H1 (cell line): ENCODE results near the gene NUP133. TPM values are rescaled to one million over a fixed set of nuclear protein-coding genes. Genes with fewer than 3 reads are reported as not detected.
A peak's percentile ranks its signal among the peaks of the same experiment; 100 is the strongest.

Experiments used
- CTCF ChIA-PET: fragments of 300-600 bp; sonication (Branson Sonifier 250); formaldehyde crosslinking; loops from one replicate; lab custom pipeline; 2021; ENCODE audit not compliant: partially characterized antibody; lab: Charles Lee
- POLR2A ChIA-PET: fragments of 300-600 bp; sonication (Branson Sonifier 250); formaldehyde crosslinking; loops from one replicate; lab custom pipeline; 2021; ENCODE audit warnings: inconsistent platforms; ENCODE audit not compliant: partially characterized antibody; lab: Charles Lee
- DNase-seq, 2 experiments: peaks; one replicate each; pipeline versions ENCODE4 v3.0.0 to v3.0.0-alpha.2; 2010 to 2022; ENCODE audit warnings: low spot score in 2 of 2, low read depth in 1 of 2, mixed read lengths in 1 of 2
- FAIRE-seq: peaks from 2 replicates; lab custom pipeline; 2011; peaks lifted over from hg19 to GRCh38; lab: Jason Lieb, UNC
- H2AFZ ChIP-seq: 2 replicates; pipeline ENCODE4 v1.8.1; 2012; ENCODE audit warnings: low read length, inconsistent platforms
- H2AK5ac ChIP-seq: 2 replicates; pipeline ENCODE4 v1.6.1; 2013; ENCODE audit warnings: low read depth, low read length
- H2BK120ac ChIP-seq: replicated peaks from 2 replicates; pipeline ENCODE3; 2013; ENCODE audit warnings: low read depth, low read length, inconsistent platforms
- H2BK12ac ChIP-seq: 2 replicates; pipeline ENCODE4 v1.6.1; 2013; ENCODE audit warnings: low read depth, low read length
- H2BK15ac ChIP-seq: 2 replicates; pipeline ENCODE4 v1.6.1; 2013; ENCODE audit warnings: low read length
- H2BK20ac ChIP-seq: 2 replicates; pipeline ENCODE4 v1.6.1; 2013; ENCODE audit warnings: low read length
- H2BK5ac ChIP-seq: 2 replicates; pipeline ENCODE4 v1.6.1; 2013; ENCODE audit warnings: low read depth, low read length
- H3K14ac ChIP-seq: 2 replicates; pipeline ENCODE4 v1.6.1; 2013; ENCODE audit warnings: inconsistent platforms; ENCODE audit not compliant: insufficient read length
- H3K18ac ChIP-seq: 2 replicates; pipeline ENCODE4 v1.6.1; 2013; ENCODE audit warnings: low read length; ENCODE audit errors: extremely low read depth
- H3K23ac ChIP-seq: 2 replicates; pipeline ENCODE4 v1.6.1; 2013; ENCODE audit warnings: inconsistent platforms; ENCODE audit not compliant: insufficient read length
- H3K23me2 ChIP-seq: 2 replicates; pipeline ENCODE4 v1.6.1; 2013; ENCODE audit warnings: low read depth, low read length
- H3K27ac ChIP-seq: 2 replicates; pipeline ENCODE4 v1.6.1; 2011; ENCODE audit warnings: low read depth, low read length, inconsistent platforms
- H3K27me3 ChIP-seq, 4 experiments: replicated peaks in 1 of 4; 1 replicate in 1 of 4; 2 replicates in 3 of 4; pipeline versions ENCODE4 v1.6.1 to v1.8.1; 2011 to 2013; ENCODE audit warnings: low read length in 3 of 4, mild to moderate bottlenecking in 3 of 4, inconsistent platforms in 2 of 4, mixed read lengths in 2 of 4, moderate library complexity in 1 of 4; ENCODE audit not compliant: control insufficient read depth in 3 of 4, insufficient read depth in 3 of 4; ENCODE audit errors: extremely low read depth in 1 of 4
- H3K36me3 ChIP-seq, 4 experiments: 2 replicates each; pipeline versions ENCODE4 v1.6.1 to v1.8.1; 2011 to 2013; ENCODE audit warnings: mild to moderate bottlenecking in 4 of 4, low read length in 3 of 4, moderate library complexity in 2 of 4, control low read depth in 1 of 4, inconsistent platforms in 1 of 4; ENCODE audit not compliant: insufficient read depth in 4 of 4, control insufficient read depth in 2 of 4
- H3K4ac ChIP-seq: replicated peaks from 2 replicates; pipeline ENCODE3; 2013; ENCODE audit warnings: low read length, low read depth, mixed read lengths, inconsistent platforms; ENCODE audit not compliant: insufficient read length
- H3K4me1 ChIP-seq, 4 experiments: replicated peaks in 1 of 4; 1 replicate in 1 of 4; 2 replicates in 3 of 4; pipeline versions ENCODE4 v1.6.1 to v1.8.1; 2011 to 2013; ENCODE audit warnings: low read length in 3 of 4, inconsistent platforms in 2 of 4, mixed read lengths in 1 of 4; ENCODE audit not compliant: insufficient read depth in 4 of 4, control insufficient read depth in 3 of 4
- H3K4me2 ChIP-seq, 2 experiments: 2 replicates each; pipeline versions ENCODE4 v1.6.1 to v1.8.1; 2011 to 2013; ENCODE audit warnings: low read depth in 2 of 2, low read length in 2 of 2, control low read depth in 1 of 2, inconsistent platforms in 1 of 2, mild to moderate bottlenecking in 1 of 2; ENCODE audit not compliant: insufficient read depth in 1 of 2
- H3K4me3 ChIP-seq, 4 experiments: fragments of 200-600, 300-600 bp in 1 of 4; sonication (generic), shearing (Covaris generic), sonication (Bioruptor Twin) in 1 of 4; 2 replicates each; pipeline versions ENCODE4 v1.5.1 to v1.8.1; 2011 to 2016; ENCODE audit warnings: low read length in 4 of 4, low read depth in 3 of 4, control low read depth in 2 of 4, inconsistent platforms in 2 of 4, mild to moderate bottlenecking in 2 of 4, mixed read lengths in 1 of 4, moderate library complexity in 1 of 4; ENCODE audit not compliant: insufficient read depth in 2 of 4; ENCODE audit errors: extremely low read depth in 1 of 4
- H3K56ac ChIP-seq: replicated peaks from 2 replicates; pipeline ENCODE3; 2013; ENCODE audit warnings: low read depth, mild to moderate bottlenecking, mixed read lengths, low read length, inconsistent platforms; ENCODE audit not compliant: insufficient read length
- H3K79me1 ChIP-seq: 2 replicates; pipeline ENCODE4 v1.6.1; 2013; ENCODE audit warnings: low read depth, low read length, control low read depth
- H3K79me2 ChIP-seq, 2 experiments: 2 replicates each; pipeline versions ENCODE4 v1.6.1 to v1.8.1; 2012 to 2013; ENCODE audit warnings: low read length in 2 of 2, mild to moderate bottlenecking in 2 of 2, inconsistent platforms in 1 of 2; ENCODE audit not compliant: insufficient read depth in 2 of 2, control insufficient read depth in 1 of 2
- H3K9ac ChIP-seq, 4 experiments: replicated peaks in 1 of 4; 1 replicate in 1 of 4; 2 replicates in 3 of 4; pipeline versions ENCODE4 v1.6.1 to v1.8.1; 2011 to 2013; ENCODE audit warnings: low read depth in 3 of 4, low read length in 3 of 4, control low read depth in 2 of 4, mild to moderate bottlenecking in 2 of 4, moderate library complexity in 2 of 4, inconsistent platforms in 1 of 4; ENCODE audit errors: extremely low read depth in 1 of 4
- H3K9me3 ChIP-seq, 2 experiments: 2 replicates each; pipeline versions ENCODE4 v1.6.1 to v1.8.1; 2012 to 2013; ENCODE audit warnings: mild to moderate bottlenecking in 2 of 2, moderate library complexity in 2 of 2, control low read depth in 1 of 2, inconsistent platforms in 1 of 2, low read depth in 1 of 2, low read length in 1 of 2, mixed read lengths in 1 of 2; ENCODE audit not compliant: insufficient read depth in 2 of 2
- H4K20me1 ChIP-seq, 2 experiments: replicated peaks in 1 of 2; 2 replicates each; pipeline versions ENCODE3 to v1.8.1; 2011 to 2013; ENCODE audit warnings: inconsistent platforms in 2 of 2, low read length in 2 of 2, mild to moderate bottlenecking in 1 of 2; ENCODE audit not compliant: insufficient read depth in 2 of 2, control insufficient read depth in 1 of 2
- H4K5ac ChIP-seq: 2 replicates; pipeline ENCODE4 v1.6.1; 2013; ENCODE audit warnings: low read length, low read depth, mixed read lengths, inconsistent platforms; ENCODE audit not compliant: insufficient read length
- H4K8ac ChIP-seq: 2 replicates; pipeline ENCODE4 v1.8.0; 2013; ENCODE audit warnings: mild to moderate bottlenecking, moderate library complexity, low read length, inconsistent platforms; ENCODE audit not compliant: insufficient read depth; ENCODE audit errors: extremely low read depth
- H4K91ac ChIP-seq: replicated peaks from 2 replicates; pipeline ENCODE3; 2013; ENCODE audit warnings: low read length, mixed read lengths, inconsistent platforms; ENCODE audit not compliant: insufficient read length
- BCL11A ChIP-seq, 2 experiments: IDR thresholded peaks; one replicate each; pipeline ENCODE4 v1.6.1; 2011; ENCODE audit warnings: low read depth in 2 of 2, low read length in 2 of 2, mild to moderate bottlenecking in 2 of 2
- BRCA1 ChIP-seq: IDR thresholded peaks from 2 replicates; pipeline ENCODE4 v1.6.1; 2012; ENCODE audit warnings: low read depth, low read length, improper control_type of control experiment
- CTCF ChIP-seq, 3 experiments: IDR thresholded peaks; 1 replicate in 2 of 3; 2 replicates in 1 of 3; pipeline versions ENCODE4 v1.5.1 to v1.6.1; 2011; ENCODE audit warnings: low read length in 3 of 3, mild to moderate bottlenecking in 3 of 3, inconsistent platforms in 2 of 3, low read depth in 1 of 3, moderate library complexity in 1 of 3; ENCODE audit not compliant: insufficient read depth in 1 of 3; ENCODE audit errors: control extremely low read depth in 1 of 3
- EP300 ChIP-seq, 2 experiments: IDR thresholded peaks; 1 replicate in 1 of 2; 2 replicates in 1 of 2; pipeline ENCODE4 v1.6.1; 2011 to 2012; ENCODE audit warnings: low read depth in 2 of 2, low read length in 2 of 2, mild to moderate bottlenecking in 2 of 2, borderline replicate concordance in 1 of 2, inconsistent platforms in 1 of 2, moderate library complexity in 1 of 2
- KDM5A ChIP-seq: fragments of 200-600 bp; IDR thresholded peaks from 2 replicates; pipeline ENCODE4 v1.7.1; 2012; ENCODE audit warnings: mild to moderate bottlenecking, low read length, inconsistent platforms, mixed read lengths
- POLR2AphosphoS5 ChIP-seq: IDR thresholded peaks from 2 replicates; pipeline ENCODE4 v1.6.1; 2011; ENCODE audit warnings: low read depth, low read length
- RAD21 ChIP-seq, 2 experiments: IDR thresholded peaks in 1 of 2; conservative IDR thresholded peaks in 1 of 2; 2 replicates each; pipeline ENCODE4 v1.6.1; 2011; ENCODE audit warnings: low read depth in 2 of 2, low read length in 2 of 2, improper control_type of control experiment in 1 of 2, inconsistent platforms in 1 of 2, mild to moderate bottlenecking in 1 of 2, moderate library complexity in 1 of 2
- SIRT6 ChIP-seq: IDR thresholded peaks from one replicate; pipeline ENCODE4 v1.7.1; 2012; ENCODE audit warnings: low read length, inconsistent platforms
- WGBS, 2 experiments: shearing (Covaris generic) in 1 of 2; methylation state at CpG; one replicate each; pipeline versions ENCODE4 v1.1.6 to v1.1.7; 2013 to 2015; ENCODE audit warnings: low lambda C conversion rate in 2 of 2, mixed read lengths in 2 of 2, inconsistent platforms in 1 of 2, low coverage in 1 of 2, missing lambda C conversion rate in 1 of 2; ENCODE audit not compliant: insufficient replicate concordance in 2 of 2, insufficient coverage in 1 of 2, insufficient read length in 1 of 2; ENCODE audit errors: extremely low coverage in 1 of 2, missing lambda C conversion rate in 1 of 2; 5-methylcytosine and 5-hydroxymethylcytosine counted together
- polyA plus RNA-seq, 7 experiments: library from polyadenylated mRNA; depleted of rRNA in 3 of 7; stranded (reverse) in 5 of 7; unstranded in 2 of 7; fragments of >200 nt in 5 of 7; fragments of 200-250 nt in 2 of 7; gene quantifications; 1 replicate in 5 of 7; 2 replicates in 1 of 7; 4 replicates in 1 of 7; pipeline versions ENCODE4 v1.2.1 to v1.2.3, GENCODE V29; 2011 to 2013; ENCODE audit warnings: missing spikeins in 2 of 7, mixed read lengths in 2 of 7
- total RNA-seq: library from RNA; stranded (reverse); fragmentation: NEBNext Ultra II Directional; extraction: Animal tissue kit (Norgen Biotek cat#: 25700); gene quantifications from 2 replicates; pipeline ENCODE4 v1.2.1, GENCODE V29; 2021

Gene NUP133
- total and polyA plus RNA-seq, 2 of the 8 experiments (the other 6 are each of a cell fraction or from before 2014, with no cell fraction given): 20.6 to 72.1 TPM

GRCh38 chr1:229514578-229515275, 6.6 kb upstream of the NUP133 start:
- no peak overlapping the region for H4K5ac ChIP-seq
- H2AK5ac ChIP-seq: no peak overlapping the region
- no peak overlapping the region for H2BK5ac ChIP-seq
- H3K23ac ChIP-seq: no peak overlapping the region
- no peak overlapping the region for H2BK15ac ChIP-seq
- ChIA-PET POLR2A (interaction anchor here (0.6 kb wide), 1 partner anchor 774 kb away, joined by 3 read pairs; no protein-coding TSS in a partner anchor), CTCF (interaction anchor here (0.6 to 2.6 kb wide), 14 partner anchors 8 to 764 kb away, joined by 3 to 12 read pairs (median 4); no protein-coding TSS in a partner anchor)
- WGBS, 2 experiments: 48% methylated on average over 8 of the region's 8 CpGs; no CpG with 5 or more reads in 1 of the 2 experiments
- H4K91ac ChIP-seq: no peak overlapping the region
- FAIRE-seq (peak; percentile 81), DNase-seq (peak in 1 of 2 experiments; percentile 57)
- no peak overlapping the region for H3K56ac ChIP-seq
- no peak overlapping the region for H3K14ac ChIP-seq
- H3K79me2 ChIP-seq: no peaks in the 10 kb centered on the region
- no peak overlapping the region for H3K4me2 ChIP-seq
- no peak overlapping the region for H3K4me3 ChIP-seq
- no peak overlapping the region for H3K4ac ChIP-seq
- H3K27me3 ChIP-seq: no peaks in the 10 kb centered on the region
- H3K36me3 ChIP-seq: peaks cover 0 to 7% (median 0%) of the 10 kb centered on the region in 4 experiments; a peak in 2 of 8 replicates
- H3K79me1 ChIP-seq: no peaks in the 10 kb centered on the region
- H3K9ac ChIP-seq: no peak overlapping the region
- H4K8ac ChIP-seq: no peak overlapping the region
- no peaks in the 10 kb centered on the region for H3K23me2 ChIP-seq
- H4K20me1 ChIP-seq: no peaks in the 10 kb centered on the region
- H3K27ac ChIP-seq: no peak overlapping the region
- no peaks in the 10 kb centered on the region for H3K4me1 ChIP-seq
- no peak overlapping the region for H2BK20ac ChIP-seq
- no peak overlapping the region for H2BK12ac ChIP-seq
- TF ChIP-seq RAD21 (IDR thresholded peaks at IDR 0.05 in 1 of 2, conservative IDR thresholded peaks at IDR 0.05 in 1 of 2; ENCODE audit: low read depth in 2 of 2, low read length in 2 of 2) (peak; percentile 58 to 66), KDM5A (no peak), BRCA1 (no peak), SIRT6 (no peak), BCL11A (IDR thresholded peaks at IDR 0.05; ENCODE audit: low read depth in 2 of 2, low read length in 2 of 2) (no peak), CTCF (IDR thresholded peaks at IDR 0.05; ENCODE audit: control extremely low read depth in 1 of 3, insufficient read depth in 1 of 3, low read depth in 1 of 3, low read length in 3 of 3) (peak; percentile 57 to 82 (median 70)), EP300 (IDR thresholded peaks at IDR 0.05; ENCODE audit: borderline replicate concordance in 1 of 2, low read depth in 2 of 2, low read length in 2 of 2) (no peak), POLR2AphosphoS5 (no peak)
- H3K18ac ChIP-seq: no peak overlapping the region
- no peaks in the 10 kb centered on the region for H3K9me3 ChIP-seq
- no peak overlapping the region for H2AFZ ChIP-seq
- H2BK120ac ChIP-seq: no peak overlapping the region
